Coronary artery (tissue), 2 donors: Measurements from ENCODE around the gene HADH.
"Not testable (repeated sequence)": the region's sequence is repeated elsewhere in the genome, so short reads cannot be mapped to it uniquely, and the experiment has no call there.

Source experiments
- DNase-seq: peaks from one replicate; pipeline ENCODE4 v3.0.0-alpha.2; 2017; ENCODE audit warnings: low spot score
- H3K27ac ChIP-seq, 2 donors: fragments of 200-600 bp; sonication (generic); one replicate each; pipeline ENCODE4 v1.5.1; 2016 to 2019
- H3K4me3 ChIP-seq: fragments of 200-600 bp; sonication (generic); 2 replicates; pipeline ENCODE4 v1.5.1; 2016; ENCODE audit warnings: mild to moderate bottlenecking, moderate library complexity
- CTCF ChIP-seq: fragments of 200-600 bp; sonication (generic); IDR thresholded peaks from one replicate; pipeline ENCODE4 v1.5.1; 2019; ENCODE audit warnings: antibody characterized with exemption

The HADH gene

DNA sequence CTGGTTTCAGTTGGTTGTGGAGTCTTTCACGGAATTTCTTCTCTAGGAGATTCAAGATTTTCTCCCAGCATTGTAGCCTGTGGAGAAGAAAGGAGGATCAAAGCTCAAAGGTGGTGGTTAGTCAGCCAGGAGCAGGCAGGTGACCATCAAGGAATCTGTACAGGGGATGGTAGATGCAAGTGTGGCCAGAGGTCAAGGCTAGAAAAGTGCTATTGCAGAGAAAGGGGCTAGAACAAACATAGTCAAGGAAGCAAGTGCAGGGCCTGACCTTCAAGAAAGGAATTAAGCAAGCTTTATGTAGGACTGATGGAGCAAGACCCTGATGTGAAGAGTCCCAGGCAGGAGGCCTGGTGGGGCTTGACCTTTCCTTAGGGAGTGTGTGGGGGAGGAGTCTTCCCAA, 16.1 kb downstream of the HADH start:
- TF ChIP-seq CTCF: no peak
- H3K4me3 ChIP-seq: no peak overlapping the region
- DNase-seq: no peak
- no peak overlapping the region for H3K27ac ChIP-seq

GRCh38 chr4:108006361-108006760, 16.7 kb downstream of the HADH start:
- no peak for TF ChIP-seq CTCF
- no peak for DNase-seq
- no peak overlapping the region for H3K27ac ChIP-seq
- no peak overlapping the region for H3K4me3 ChIP-seq

GRCh38 chr4:108007984-108008383, 18.3 kb downstream of the HADH start:
- Histone ChIP-seq H3K27ac (no peak overlapping the region), H3K4me3 (no peak overlapping the region)
- TF ChIP-seq CTCF: no peak
- DNase-seq: no peak

- TF ChIP-seq CTCF: no peak
- no peak overlapping the region for H3K4me3 ChIP-seq
- DNase-seq: no peak
- H3K27ac ChIP-seq: no peak overlapping the region
These were observed 19.0 kb downstream of the HADH start for GRCh38 chr4:108008721-108009120.

DNA sequence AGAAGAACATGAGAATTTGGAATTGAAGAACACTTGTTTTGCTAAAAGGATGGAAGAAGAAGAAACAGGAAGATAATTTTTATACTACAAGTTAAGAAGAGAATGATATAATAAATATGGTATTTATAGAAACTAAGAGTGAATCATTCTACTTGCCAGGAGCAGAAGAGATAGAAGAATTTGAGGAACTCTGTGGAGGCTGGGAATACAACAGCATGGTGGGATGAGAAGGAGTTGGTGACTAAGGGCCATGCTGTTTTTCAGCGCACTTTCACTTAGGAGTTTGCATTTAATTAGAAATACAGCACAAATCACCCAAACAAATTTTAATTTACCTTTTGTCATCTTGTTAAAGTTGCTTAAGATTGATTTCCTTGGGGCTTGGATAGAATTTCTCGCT, 20.5 kb downstream of the HADH start:
- no peak overlapping the region for H3K4me3 ChIP-seq
- no peak for DNase-seq
- TF ChIP-seq CTCF: no peak
- H3K27ac ChIP-seq: no peak overlapping the region

- DNase-seq, H3K27ac ChIP-seq, H3K4me3 ChIP-seq: not testable (repeated sequence)
These were observed 22.7 kb downstream of the HADH start for GRCh38 chr4:108012382-108012781.

GRCh38 chr4:108013327-108013726, 23.6 kb downstream of the HADH start:
- no peak for TF ChIP-seq CTCF
- H3K4me3 ChIP-seq: no peak overlapping the region
- no peak overlapping the region for H3K27ac ChIP-seq
- DNase-seq: no peak

DNA sequence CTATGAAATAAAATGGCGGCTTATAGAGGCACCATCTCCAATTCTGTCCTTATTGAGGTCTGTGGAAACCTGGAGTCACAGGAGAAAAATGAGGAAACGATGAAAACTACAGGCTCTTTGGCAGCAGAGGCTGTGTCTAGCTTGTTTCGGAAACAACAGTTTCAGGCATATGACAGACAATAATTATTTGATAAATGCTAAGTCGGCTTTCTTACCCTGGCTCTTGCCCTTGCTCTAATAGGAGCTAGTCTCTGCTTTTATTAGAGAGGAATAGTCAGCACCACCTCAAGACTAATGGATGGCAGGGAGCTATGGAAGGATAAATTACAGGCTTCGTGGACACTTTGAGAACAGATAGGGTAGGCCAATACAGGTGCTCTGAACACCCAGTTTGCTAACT, 24.3 kb downstream of the HADH start:
- no peak for TF ChIP-seq CTCF
- Histone ChIP-seq H3K4me3 (no peak overlapping the region), H3K27ac (no peak overlapping the region)
- DNase-seq: no peak
